ENCODE measurements around the gene BMPR1B. TPM values are rescaled to one million over a fixed set of nuclear protein-coding genes. Genes with fewer than 3 reads are reported as not detected.

BMPR1B gene
- total RNA-seq, 1 experiment from 2014 or later, result 0.35 TPM

DNA sequence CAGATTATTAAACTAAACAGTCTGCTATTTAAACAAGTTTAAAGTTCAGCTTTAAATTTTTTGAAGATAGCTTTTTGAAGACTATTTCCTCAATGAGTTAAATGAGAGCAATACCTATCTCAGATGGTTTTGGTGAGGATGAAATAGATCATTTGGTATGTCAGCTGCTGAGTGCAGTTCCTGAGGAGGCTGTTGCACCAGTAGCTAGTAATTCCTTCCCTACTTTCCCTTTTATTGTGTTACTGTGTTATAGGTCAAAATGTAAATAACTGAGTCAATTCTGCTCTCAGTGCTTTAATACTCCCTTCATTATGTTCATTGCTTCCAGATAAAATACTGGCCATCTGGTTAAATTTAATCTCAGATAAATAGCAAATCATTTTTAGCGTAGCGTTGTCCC is 48.6 kb downstream of the BMPR1B start:
- no peak overlapping the region for H3K14ac ChIP-seq (ENCODE audit: insufficient read depth, low read length)
- Mint-ChIP-seq H3K4me3 (no peak overlapping the region), H3K4me1 (peaks cover 3 to 5% of the 10 kb centered on the region in 2 experiments; a peak in 3 of 4 replicates), H3K27ac (no peak overlapping the region), H3K9me3 (no peaks in the 10 kb centered on the region), H3K36me3 (ENCODE audit: insufficient read depth in 1 of 3, low read depth in 3 of 3) (no peaks in the 10 kb centered on the region; a peak in 1 of 7 replicates), H3K27me3 (ENCODE audit: low read depth) (no peaks in the 10 kb centered on the region)
- no peaks in the 10 kb centered on the region for H3K79me1 ChIP-seq (ENCODE audit: insufficient read depth, low read depth, low read length, poor library complexity, severe bottlenecking)
- no peak overlapping the region for H3K18ac ChIP-seq (ENCODE audit: insufficient read length, low read depth, low read length)
- no CpG with 5 or more reads among the region's 2 CpGs for WGBS (ENCODE audit: extremely low coverage, insufficient read length, low lambda C conversion rate)
- no peak overlapping the region for H3T11ph ChIP-seq (ENCODE audit: low read length)
- no peaks in the 10 kb centered on the region for H3K27me3 ChIP-seq (ENCODE audit: insufficient read depth, low read length)
- H4K5ac ChIP-seq (ENCODE audit: insufficient read length, low read depth, low read length), result no peak overlapping the region
- no peak for TF ChIP-seq CTCF (conservative IDR thresholded peaks at IDR 0.05)
- no peak overlapping the region for H2BK20ac ChIP-seq (ENCODE audit: low read depth, low read length, poor library complexity, severe bottlenecking)
- H4K91ac ChIP-seq (ENCODE audit: insufficient read length, low read depth, low read length), result no peak overlapping the region
- H2BK5ac ChIP-seq (ENCODE audit: insufficient read length, low read length), result no peak overlapping the region
- no peak overlapping the region for H2BK12ac ChIP-seq (ENCODE audit: insufficient read length, low read depth, low read length)
- H3K79me2 ChIP-seq (ENCODE audit: insufficient read depth, low read length), result no peaks in the 10 kb centered on the region
- no peak overlapping the region for H3K9ac ChIP-seq (ENCODE audit: extremely low read depth, insufficient read length, low read length)
- H3K4me1 ChIP-seq (ENCODE audit: insufficient read depth, low read length), result peaks cover 2% of the 10 kb centered on the region; the same call in 1 of the 2 replicates
- no peaks in the 10 kb centered on the region for H4K20me1 ChIP-seq (ENCODE audit: control insufficient read depth, insufficient read depth, insufficient read length)
- H3K4me2 ChIP-seq (ENCODE audit: insufficient read depth, insufficient read length, low read length), result no peak overlapping the region
- no peak overlapping the region for H2BK120ac ChIP-seq (ENCODE audit: low read depth, low read length, poor library complexity, severe bottlenecking)
- no peak overlapping the region for H2BK15ac ChIP-seq (ENCODE audit: low read depth, low read length)
- no peak overlapping the region for H3K27ac ChIP-seq (ENCODE audit: insufficient read length, low read depth, low read length)
- H3K56ac ChIP-seq (ENCODE audit: insufficient read length, low read depth, low read length), result no peak overlapping the region
- no peak overlapping the region for H2AK5ac ChIP-seq (ENCODE audit: insufficient read length, low read length)
- no peak overlapping the region for H3K23ac ChIP-seq (ENCODE audit: insufficient read length, low read depth, low read length)
- no peaks in the 10 kb centered on the region for H3K9me3 ChIP-seq (ENCODE audit: control insufficient read depth, low read depth, low read length)
- DNase-seq, result no peak
- H3K4ac ChIP-seq (ENCODE audit: low read depth, low read length), result no peak overlapping the region
- no peak overlapping the region for H4K8ac ChIP-seq (replicated peaks; ENCODE audit: insufficient read length, low read depth, low read length)
- H3K23me2 ChIP-seq (ENCODE audit: insufficient read length, low read depth, low read length, poor library complexity, severe bottlenecking), result no peaks in the 10 kb centered on the region
- no peak overlapping the region for H2AFZ ChIP-seq (ENCODE audit: low read length)

All from H9 (cell line).